Activated T-cell treated with anti-CD3 and anti-CD28 coated beads, Interleukin-2, amount 50 U/mL, for 72 hours (primary cell): ENCODE results near the gene XXYLT1. TPM values are rescaled to one million over a fixed set of nuclear protein-coding genes. Genes with fewer than 3 reads are reported as not detected.

ENCODE experiments used
- ATAC-seq, 2 donors: fragments of 150-1000 bp; cut with Tn5 transposase; replicated peaks in 1 of 2; 2 replicates each; pipeline ENCODE4 v1.10.0; 2021; ENCODE audit warnings: moderate library complexity in 2 of 2, mild to moderate bottlenecking in 1 of 2
- DNase-seq, 2 donors: peaks; one replicate each; pipeline ENCODE4 v3.0.0; 2021 to 2022; ENCODE audit warnings: mixed read lengths in 1 of 2
- H3K27ac Mint-ChIP-seq: one replicate; pipeline ENCODE4 v1.8.0; 2022; ENCODE audit warnings: mild to moderate bottlenecking, moderate library complexity, mixed read lengths
- H3K27me3 Mint-ChIP-seq: one replicate; pipeline ENCODE4 v1.8.0; 2022; ENCODE audit warnings: low read depth, mixed read lengths
- H3K36me3 Mint-ChIP-seq, 2 donors: one replicate each; pipeline ENCODE4 v1.8.0; 2022; ENCODE audit warnings: mixed read lengths in 2 of 2, mild to moderate bottlenecking in 1 of 2; ENCODE audit not compliant: insufficient read depth in 2 of 2
- H3K4me1 Mint-ChIP-seq: one replicate; pipeline ENCODE4 v1.8.0; 2022; ENCODE audit warnings: low read depth, mixed read lengths
- H3K4me3 Mint-ChIP-seq, 2 donors: one replicate each; pipeline ENCODE4 v1.8.0; 2022; ENCODE audit warnings: mild to moderate bottlenecking in 2 of 2, mixed read lengths in 2 of 2, moderate library complexity in 2 of 2
- H3K9me3 Mint-ChIP-seq, 2 donors: one replicate each; pipeline ENCODE4 v1.8.0; 2022; ENCODE audit warnings: mixed read lengths in 2 of 2
- total RNA-seq, 2 donors: library from RNA; stranded (reverse); gene quantifications; one replicate each; pipeline ENCODE4 v1.2.3, GENCODE V29; 2022

The XXYLT1 gene
- total RNA-seq, 2 donors from 2014 or later, result 6.2 to 6.6 TPM

DNA sequence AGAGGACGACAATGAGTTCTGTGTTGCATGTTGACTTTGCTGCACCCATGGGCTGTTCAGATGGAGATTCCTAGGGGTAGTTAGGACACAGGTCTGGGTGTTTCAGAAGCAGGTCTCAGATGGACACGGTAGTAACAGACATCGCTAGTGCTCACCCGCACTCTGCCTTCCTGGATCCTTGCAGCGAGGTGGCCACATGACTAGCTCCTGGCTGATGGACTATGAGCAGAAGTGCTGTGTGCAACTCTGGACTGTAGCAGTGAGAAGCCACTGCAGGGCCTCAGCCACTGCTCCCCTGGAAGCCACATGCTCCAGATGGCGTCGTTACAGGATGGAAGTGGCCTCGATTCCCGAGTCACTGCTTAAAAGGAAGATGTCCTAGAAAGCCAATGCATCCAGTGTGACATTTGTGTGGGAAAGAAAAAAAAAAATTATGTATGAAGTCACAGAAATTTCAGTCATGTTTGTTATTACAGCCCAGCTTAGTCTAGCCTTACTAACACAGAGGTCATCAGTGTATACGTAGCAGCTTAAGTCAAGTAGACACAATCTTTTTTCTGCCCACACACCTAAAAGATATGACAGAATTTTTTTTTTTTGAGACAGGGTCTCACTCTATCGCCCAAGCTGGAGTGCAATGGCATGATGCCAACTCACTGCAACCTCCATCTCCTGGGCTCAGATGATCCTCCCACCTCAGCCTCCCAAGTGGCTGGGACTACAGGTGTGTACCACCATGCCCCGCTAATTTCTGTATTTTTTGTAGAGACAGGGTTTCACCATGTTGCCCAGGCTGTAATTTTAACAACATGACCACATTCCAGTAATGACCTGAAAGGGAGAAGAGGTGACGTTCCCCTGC is 95.3 kb downstream of the XXYLT1 start:
- DNase-seq, result no peak
- H3K9me3 Mint-ChIP-seq, result no peaks in the 10 kb centered on the region
- no peak overlapping the region for H3K4me3 Mint-ChIP-seq
- no peaks in the 10 kb centered on the region for H3K27me3 Mint-ChIP-seq
- H3K36me3 Mint-ChIP-seq, result no peaks in the 10 kb centered on the region
- no peak overlapping the region for H3K27ac Mint-ChIP-seq
- peaks cover 11% of the 10 kb centered on the region for H3K4me1 Mint-ChIP-seq
- ATAC-seq, result no peak

DNA sequence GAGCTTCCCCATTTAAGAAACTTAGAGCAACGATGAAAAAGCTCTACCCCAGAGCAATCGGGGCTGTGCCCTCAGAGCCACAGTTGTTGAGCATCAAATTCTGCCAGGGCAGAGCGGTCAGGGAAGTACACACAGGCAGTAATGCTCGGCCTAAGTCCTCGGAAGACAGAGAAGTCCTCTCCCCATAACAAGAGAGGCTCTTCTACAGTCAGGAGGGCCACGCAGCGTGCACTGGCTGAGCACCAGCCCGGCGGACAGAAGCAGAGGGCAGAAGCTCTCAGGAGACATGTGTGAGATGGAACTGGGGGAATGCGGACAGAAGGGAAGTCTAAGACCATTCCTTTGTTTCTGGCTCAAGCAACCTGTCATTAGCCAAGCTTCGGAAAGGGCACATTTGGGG is 95.9 kb downstream of the XXYLT1 start:
- no peaks in the 10 kb centered on the region for H3K9me3 Mint-ChIP-seq
- H3K4me3 Mint-ChIP-seq, result no peak overlapping the region
- ATAC-seq (no peak), DNase-seq (no peak)
- H3K36me3 Mint-ChIP-seq, result no peaks in the 10 kb centered on the region
- peaks cover 11% of the 10 kb centered on the region for H3K4me1 Mint-ChIP-seq
- no peak overlapping the region for H3K27ac Mint-ChIP-seq
- H3K27me3 Mint-ChIP-seq, result no peaks in the 10 kb centered on the region

DNA sequence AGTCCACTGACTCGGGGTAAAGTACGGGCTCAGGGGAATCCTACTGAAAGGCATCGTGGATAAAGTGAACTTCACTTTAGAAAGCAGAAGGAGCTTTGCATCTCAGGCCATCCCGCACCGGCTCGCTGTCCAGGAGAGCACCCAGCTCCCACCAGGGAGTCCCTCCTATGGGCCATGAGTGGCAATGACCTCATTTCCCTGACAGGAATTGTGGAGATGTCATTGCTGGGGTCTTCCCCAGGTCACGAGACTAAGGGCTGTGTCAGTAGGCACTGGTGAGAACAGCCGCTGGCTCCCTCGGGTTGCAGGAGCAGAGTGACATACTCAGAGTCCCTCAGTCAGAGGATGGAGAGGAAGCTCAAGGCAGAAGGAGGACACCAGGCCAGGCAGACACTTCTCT is 97.3 kb downstream of the XXYLT1 start:
- Mint-ChIP-seq H3K4me3 (no peak overlapping the region), H3K27ac (no peak overlapping the region), H3K36me3 (no peaks in the 10 kb centered on the region), H3K27me3 (no peaks in the 10 kb centered on the region), H3K4me1 (peaks cover 8% of the 10 kb centered on the region), H3K9me3 (no peaks in the 10 kb centered on the region)
- no peak for ATAC-seq
- no peak for DNase-seq

DNA sequence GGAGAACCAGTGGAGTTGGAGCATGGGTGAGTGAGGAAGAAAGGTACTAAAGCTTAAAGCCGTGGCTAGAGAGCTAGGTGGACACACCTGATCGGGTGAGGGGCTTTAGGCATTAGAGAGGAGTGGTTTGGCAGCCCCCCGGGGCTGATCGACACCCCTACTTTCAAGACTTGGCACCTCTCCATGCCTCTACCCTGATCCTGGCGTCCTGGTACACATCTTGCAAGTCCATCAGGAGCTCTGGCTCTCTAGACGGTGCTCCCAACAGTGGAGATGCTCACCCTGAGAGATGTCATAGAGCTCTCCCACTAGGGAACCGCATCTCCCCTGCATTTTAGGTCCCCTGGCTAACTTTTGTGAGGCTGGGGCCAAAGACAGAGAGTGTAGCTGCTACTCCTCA is 98.1 kb downstream of the XXYLT1 start:
- ATAC-seq (no peak), DNase-seq (no peak)
- H3K27me3 Mint-ChIP-seq, result no peaks in the 10 kb centered on the region
- H3K36me3 Mint-ChIP-seq, result no peaks in the 10 kb centered on the region
- H3K4me3 Mint-ChIP-seq, result no peak overlapping the region
- H3K4me1 Mint-ChIP-seq, result peaks cover under 1% of the 10 kb centered on the region
- H3K27ac Mint-ChIP-seq, result no peak overlapping the region
- no peaks in the 10 kb centered on the region for H3K9me3 Mint-ChIP-seq

DNA sequence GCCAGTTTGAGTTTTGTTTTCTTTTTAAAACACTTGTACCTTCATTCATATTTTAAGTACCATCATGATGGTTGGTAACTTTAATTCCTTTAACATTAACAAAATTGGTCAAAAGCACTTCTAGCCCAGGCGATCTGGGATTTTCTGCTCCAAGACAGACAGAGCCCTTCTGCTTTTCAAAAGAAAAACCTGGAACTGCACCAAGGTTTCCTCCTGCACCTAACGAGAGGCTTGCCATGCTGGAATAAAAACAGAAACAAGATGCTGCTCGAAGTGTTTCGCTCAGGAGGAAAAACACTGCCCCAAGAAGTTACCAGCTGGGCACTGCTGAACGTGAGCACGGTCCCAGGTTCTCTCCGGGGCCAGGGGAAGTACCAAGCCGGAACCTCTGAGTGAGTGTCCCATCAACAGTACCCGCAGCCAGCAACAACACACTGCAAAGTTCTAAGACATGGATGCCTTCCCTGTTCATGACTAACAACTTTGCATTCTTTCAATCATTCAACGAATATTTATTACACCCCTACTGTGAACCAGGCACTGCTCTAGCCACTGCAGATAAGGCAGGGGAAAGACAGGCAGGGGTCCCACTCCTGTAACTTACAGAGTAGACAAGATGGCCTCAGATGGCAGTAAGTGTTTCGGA is 98.8 kb downstream of the XXYLT1 start:
- no peaks in the 10 kb centered on the region for H3K4me1 Mint-ChIP-seq
- H3K27ac Mint-ChIP-seq, result no peak overlapping the region
- H3K27me3 Mint-ChIP-seq, result no peaks in the 10 kb centered on the region
- DNase-seq (no peak), ATAC-seq (no peak)
- H3K9me3 Mint-ChIP-seq, result no peaks in the 10 kb centered on the region
- no peak overlapping the region for H3K4me3 Mint-ChIP-seq
- H3K36me3 Mint-ChIP-seq, result no peaks in the 10 kb centered on the region

DNA sequence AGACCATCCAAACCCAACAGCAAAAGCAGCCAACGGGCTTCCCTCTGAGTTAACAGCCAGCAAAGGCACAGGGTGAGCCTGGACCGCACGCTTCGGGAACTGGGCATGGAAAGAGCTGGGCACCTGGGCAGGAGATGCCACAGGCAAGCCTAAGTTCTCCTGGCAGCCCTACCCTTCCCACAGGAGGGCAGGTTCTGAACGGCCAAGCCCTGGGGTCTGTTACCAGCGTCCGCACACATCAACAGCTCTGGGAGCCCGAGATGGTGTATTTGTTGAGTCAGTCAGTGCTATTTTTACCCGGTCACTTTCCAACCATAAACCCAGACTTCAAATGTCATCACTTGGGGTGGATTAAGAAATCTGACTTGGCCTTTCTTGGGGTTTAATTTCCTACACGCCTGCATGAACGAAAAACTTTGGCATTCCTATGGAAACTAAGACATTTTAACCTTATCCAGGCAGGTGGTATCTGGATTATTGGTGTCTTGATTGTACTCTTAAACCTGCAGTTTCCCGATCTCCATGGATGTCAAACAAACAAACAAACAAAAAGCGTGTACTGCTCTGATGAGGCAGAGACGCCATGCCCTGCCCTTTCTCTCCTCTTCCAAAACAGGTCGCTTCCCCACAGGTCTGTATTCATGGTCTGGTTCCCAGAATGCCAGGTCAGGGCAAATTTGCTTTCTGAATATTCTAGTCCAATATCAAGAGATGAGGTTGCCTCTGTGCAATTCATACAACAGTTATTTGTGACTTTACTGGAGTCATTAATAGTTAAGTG is 99.7 kb downstream of the XXYLT1 start:
- ATAC-seq, result no peak
- Mint-ChIP-seq H3K4me3 (no peak overlapping the region), H3K9me3 (no peaks in the 10 kb centered on the region)

DNA sequence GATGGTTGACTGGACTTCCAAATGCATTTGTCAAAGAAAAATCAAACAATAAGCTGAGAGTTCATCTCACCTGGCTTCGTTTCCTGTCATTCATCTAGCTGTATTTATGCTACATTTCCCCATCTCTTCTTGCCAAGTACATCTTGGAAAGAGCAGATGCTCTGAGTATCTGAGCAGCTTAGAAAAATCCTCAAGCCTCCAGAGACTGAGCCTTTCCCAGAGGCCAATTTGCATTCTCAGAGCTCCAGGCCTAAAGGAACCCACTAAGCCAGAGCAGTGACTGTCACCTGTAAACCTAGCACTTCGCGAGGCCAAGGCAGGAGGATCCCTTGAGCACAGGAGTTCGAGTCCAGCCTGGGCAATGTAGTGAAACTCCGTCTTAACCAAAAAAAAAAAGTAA is 100.5 kb downstream of the XXYLT1 start:
- DNase-seq (no peak), ATAC-seq (no peak)
- H3K36me3 Mint-ChIP-seq, result no peaks in the 10 kb centered on the region
- H3K4me1 Mint-ChIP-seq, result peaks cover 6% of the 10 kb centered on the region
- H3K9me3 Mint-ChIP-seq, result no peaks in the 10 kb centered on the region
- H3K27me3 Mint-ChIP-seq, result no peaks in the 10 kb centered on the region
- no peak overlapping the region for H3K4me3 Mint-ChIP-seq
- no peak overlapping the region for H3K27ac Mint-ChIP-seq

More for the DNA sequence above, 99.7 kb downstream of the XXYLT1 start:
- Mint-ChIP-seq H3K27me3 (no peaks in the 10 kb centered on the region), H3K36me3 (no peaks in the 10 kb centered on the region), H3K27ac (no peak overlapping the region), H3K4me1 (no peaks in the 10 kb centered on the region)
- DNase-seq, result no peak

DNA sequence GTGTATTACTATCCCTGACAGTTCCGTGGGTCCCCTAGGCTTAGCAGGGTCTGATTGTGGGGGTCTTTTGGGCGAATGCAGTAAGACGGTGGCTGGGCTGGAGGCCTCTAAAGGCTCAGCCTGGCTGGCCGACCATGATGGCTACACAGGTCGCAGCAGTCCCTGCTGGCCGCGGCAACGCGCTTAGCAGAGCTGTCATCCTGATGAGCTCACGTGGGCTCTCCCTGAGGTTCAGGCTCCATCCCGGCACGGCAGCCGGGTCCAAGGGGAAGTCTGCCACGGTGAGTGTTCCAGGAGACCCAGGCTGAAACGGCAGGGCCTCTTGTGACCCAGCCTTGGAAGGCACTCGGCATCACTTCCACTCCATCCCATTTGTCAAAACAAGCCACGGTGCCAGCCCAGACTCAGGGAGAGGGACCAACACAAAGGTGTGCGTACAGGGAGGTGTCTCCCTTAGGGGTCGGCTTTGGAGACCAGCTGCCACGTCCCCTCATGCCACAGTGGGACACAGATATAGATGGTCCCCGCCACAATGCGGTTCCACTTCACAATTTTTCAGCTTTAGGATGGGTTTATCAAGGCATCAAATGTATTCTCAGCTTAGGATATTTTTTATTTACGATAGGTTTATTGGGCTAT is 101.8 kb downstream of the XXYLT1 start:
- DNase-seq, result no peak

DNA sequence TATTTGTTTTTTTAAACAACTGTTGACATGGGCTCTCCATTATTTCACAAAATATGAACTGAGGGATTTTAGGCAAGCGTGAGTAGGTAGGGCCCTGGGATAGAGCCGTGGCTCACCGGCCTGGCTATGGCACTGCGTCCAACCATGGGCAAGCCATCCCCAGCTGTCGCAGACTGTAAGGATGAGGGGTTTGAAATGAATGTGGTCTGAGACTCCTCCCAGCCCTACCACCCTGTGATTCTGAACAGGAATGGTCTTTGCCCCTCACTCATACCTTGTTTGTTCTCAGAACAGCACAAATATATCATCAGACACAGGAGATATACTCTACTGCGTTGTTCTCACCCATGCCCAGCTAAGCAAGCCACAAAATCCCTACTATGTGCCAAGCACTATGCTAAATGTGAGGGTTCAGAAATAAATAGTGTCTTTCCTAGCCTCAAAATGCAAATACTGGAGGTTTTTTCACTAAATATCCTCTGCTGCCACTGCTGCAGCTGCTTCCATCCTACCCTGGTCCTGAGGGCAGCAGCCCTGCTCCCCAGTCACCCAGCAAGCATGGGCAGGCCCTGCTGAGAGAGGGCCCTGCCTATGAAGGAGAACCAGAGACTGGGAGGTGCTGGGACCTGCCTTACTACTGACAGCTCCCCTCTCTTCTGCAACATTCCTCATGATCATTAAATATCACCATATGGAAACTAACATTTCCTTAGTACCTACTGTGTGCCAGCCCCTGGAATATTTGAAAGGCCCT is 102.8 kb downstream of the XXYLT1 start:
- Mint-ChIP-seq H3K4me1 (peaks cover 28% of the 10 kb centered on the region), H3K9me3 (no peaks in the 10 kb centered on the region), H3K36me3 (no peaks in the 10 kb centered on the region), H3K27me3 (no peaks in the 10 kb centered on the region), H3K27ac (no peak overlapping the region), H3K4me3 (no peak overlapping the region)
- ATAC-seq (no peak), DNase-seq (no peak)

More for the DNA sequence above, 101.8 kb downstream of the XXYLT1 start:
- no peak overlapping the region for H3K4me3 Mint-ChIP-seq
- no peaks in the 10 kb centered on the region for H3K27me3 Mint-ChIP-seq
- no peak for ATAC-seq
- H3K9me3 Mint-ChIP-seq, result no peaks in the 10 kb centered on the region
- H3K4me1 Mint-ChIP-seq, result peaks cover 20% of the 10 kb centered on the region
- H3K27ac Mint-ChIP-seq, result no peak overlapping the region
- H3K36me3 Mint-ChIP-seq, result no peaks in the 10 kb centered on the region

DNA sequence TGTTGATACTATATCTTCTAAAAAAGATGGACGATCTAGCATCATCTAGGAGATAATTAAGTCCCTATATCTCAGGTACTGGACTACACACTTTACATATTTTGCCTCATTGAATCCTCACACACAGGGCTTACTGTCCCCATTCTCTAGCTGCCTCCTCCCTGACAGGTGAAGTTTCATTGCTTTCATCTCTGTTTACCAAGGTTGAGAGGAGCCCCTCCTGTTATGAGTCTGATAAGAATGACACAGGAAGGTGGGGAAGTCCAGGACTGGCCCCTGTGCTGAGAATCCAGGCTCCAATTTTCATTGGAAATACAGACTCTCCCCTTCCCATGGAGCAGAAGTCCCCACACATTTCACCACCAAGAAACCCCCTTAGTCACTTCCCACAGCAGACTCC is 105.2 kb downstream of the XXYLT1 start:
- H3K27me3 Mint-ChIP-seq, result no peaks in the 10 kb centered on the region
- no peaks in the 10 kb centered on the region for H3K36me3 Mint-ChIP-seq
- H3K4me1 Mint-ChIP-seq, result peaks cover 43% of the 10 kb centered on the region
- H3K4me3 Mint-ChIP-seq, result peak overlapping the region; percentile 8 to 15
- no peak for DNase-seq
- ATAC-seq, result peak; percentile 71 to 77
- peak overlapping the region; percentile 17 for H3K27ac Mint-ChIP-seq
- H3K9me3 Mint-ChIP-seq, result no peaks in the 10 kb centered on the region

DNA sequence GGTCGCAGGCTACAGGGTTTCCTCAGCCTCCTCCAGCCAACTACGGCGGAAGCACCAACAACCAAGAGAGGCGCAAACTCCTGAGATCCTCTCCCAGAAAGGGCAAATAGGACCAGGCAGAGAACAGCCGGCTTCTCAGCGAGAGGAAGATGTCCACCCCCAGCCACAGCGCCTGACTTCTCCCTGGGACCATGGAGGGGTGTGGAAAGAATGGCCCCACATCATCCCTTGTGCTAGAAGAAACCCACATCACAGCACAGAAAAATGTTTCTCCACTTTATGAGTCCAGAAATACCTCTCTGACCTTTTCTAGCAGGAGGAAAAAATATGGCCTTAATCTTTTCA is 105.7 kb downstream of the XXYLT1 start:
- H3K27me3 Mint-ChIP-seq, result no peaks in the 10 kb centered on the region
- peaks cover 43% of the 10 kb centered on the region for H3K4me1 Mint-ChIP-seq
- H3K4me3 Mint-ChIP-seq, result no peak overlapping the region
- ATAC-seq (no peak), DNase-seq (no peak)
- H3K36me3 Mint-ChIP-seq, result no peaks in the 10 kb centered on the region
- no peaks in the 10 kb centered on the region for H3K9me3 Mint-ChIP-seq
- peak overlapping the region; percentile 17 for H3K27ac Mint-ChIP-seq

DNA sequence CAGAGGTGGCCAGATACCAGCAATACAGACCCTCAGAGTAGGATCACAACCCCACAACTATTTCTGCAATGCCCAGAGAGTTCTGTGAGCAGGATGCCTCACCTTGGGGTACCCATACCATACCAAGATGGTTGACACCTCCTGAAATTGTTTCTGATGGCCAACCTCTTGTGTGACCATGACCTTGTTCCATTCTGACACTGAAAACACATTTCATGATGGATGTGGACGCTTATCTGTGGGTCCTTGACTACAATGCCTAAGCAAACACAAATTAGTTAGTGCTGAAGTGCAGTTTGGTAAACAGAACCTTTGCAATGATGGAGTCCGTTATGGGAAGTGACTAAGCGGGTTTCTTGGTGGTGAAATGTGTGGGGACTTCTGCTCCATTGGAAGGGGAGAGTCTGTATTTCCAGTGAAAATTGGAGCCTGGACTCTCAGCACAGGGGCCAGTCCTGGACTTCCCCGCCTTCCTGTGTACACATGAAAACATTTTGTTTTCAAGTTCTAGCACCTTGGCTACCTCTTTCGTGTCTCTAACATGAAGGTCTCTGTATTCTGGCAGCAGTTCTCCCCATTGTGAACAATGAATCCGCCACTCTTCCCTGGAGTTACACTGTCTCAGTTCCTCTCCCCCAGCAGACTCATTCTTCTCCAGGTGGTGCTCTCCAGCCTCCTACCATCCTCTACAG is 106.2 kb downstream of the XXYLT1 start:
- H3K4me3 Mint-ChIP-seq, result no peak overlapping the region
- H3K27me3 Mint-ChIP-seq, result no peaks in the 10 kb centered on the region
- no peaks in the 10 kb centered on the region for H3K36me3 Mint-ChIP-seq
- no peak for ATAC-seq
- peaks cover 43% of the 10 kb centered on the region for H3K4me1 Mint-ChIP-seq
- H3K9me3 Mint-ChIP-seq, result no peaks in the 10 kb centered on the region
- peak overlapping the region; percentile 17 for H3K27ac Mint-ChIP-seq
- DNase-seq, result no peak
